HEK293 (cell line): ENCODE results near the gene SLC16A5.

Source experiments
- ATF2 ChIP-seq: fragments of 450-650 bp; formaldehyde crosslinking; IDR thresholded peaks from 2 replicates; pipeline ENCODE4 v1.5.1; 2016; ENCODE audit warnings: missing biosample characterization, missing genetic modification characterization, low read depth
- KLF1 ChIP-seq: fragments of 450-650 bp; formaldehyde crosslinking; IDR thresholded peaks from 2 replicates; pipeline ENCODE4 v1.5.1; 2016; ENCODE audit warnings: missing biosample characterization, missing genetic modification characterization
- PRDM10 ChIP-seq: fragments of 450-650 bp; formaldehyde crosslinking; IDR thresholded peaks from 2 replicates; pipeline ENCODE4 v1.5.1; 2016; ENCODE audit warnings: missing biosample characterization, missing genetic modification characterization
- ZNF610 ChIP-seq: fragments of 450-650 bp; formaldehyde crosslinking; IDR thresholded peaks from 2 replicates; pipeline ENCODE4 v1.5.1; 2016; ENCODE audit warnings: missing biosample characterization, missing genetic modification characterization, borderline replicate concordance

DNA sequence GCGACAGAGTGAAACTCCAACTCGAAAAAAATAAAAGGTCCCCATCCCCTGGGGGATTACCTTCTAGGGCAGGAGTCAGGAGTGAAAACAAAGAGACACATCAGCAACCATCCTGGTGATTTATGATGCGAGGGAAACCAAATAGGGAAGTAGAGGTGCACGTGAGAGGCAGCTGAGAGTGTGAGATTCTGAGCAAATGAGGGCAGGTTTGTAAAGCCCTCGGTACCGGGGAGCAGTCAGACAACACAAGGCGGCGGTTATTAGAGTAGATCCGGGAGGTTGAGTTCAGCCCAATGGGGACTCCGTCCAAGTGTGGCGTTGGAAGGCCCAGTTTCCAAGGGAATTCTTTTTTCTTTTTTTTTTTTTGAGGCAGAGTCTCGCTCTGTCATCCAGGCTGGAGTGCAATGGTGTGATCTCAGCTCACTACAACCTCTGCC lies 14.6 kb downstream of the SLC16A5 start:
- TF ChIP-seq KLF1 (tag by site-specific recombination) (no peak), ATF2 (no peak), ZNF610 (no peak), PRDM10 (tag by site-specific recombination) (no peak)
